Measurements from ENCODE around the gene P2RX5. TPM values are rescaled to one million over a fixed set of nuclear protein-coding genes. Genes with fewer than 3 reads are reported as not detected.

The P2RX5 gene
- total RNA-seq, 1 donor from 2014 or later, result 0.29 TPM

GRCh38 chr17:3657874-3658783 lies 37.8 kb downstream of the P2RX5 start:
- DNase-seq (ENCODE audit: low spot score), result no peak

DNA sequence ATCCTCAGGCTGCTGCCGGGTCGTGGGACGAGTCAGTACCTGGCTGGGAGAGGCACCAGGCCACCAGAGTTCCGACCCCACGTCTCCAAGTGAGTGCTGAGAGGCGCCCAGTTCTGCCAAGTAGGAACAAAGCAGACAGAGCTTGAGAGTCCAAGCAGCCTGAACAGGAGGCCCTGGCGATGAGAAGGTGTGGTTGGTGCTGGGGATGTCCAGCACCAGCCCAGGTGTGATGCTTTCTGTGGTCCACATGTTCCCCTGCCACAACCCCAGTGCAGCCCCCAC lies 38.4 kb downstream of the P2RX5 start:
- DNase-seq (ENCODE audit: low spot score), result no peak

GRCh38 chr17:3656755-3657587 lies 39.0 kb downstream of the P2RX5 start:
- no peak for DNase-seq (ENCODE audit: low spot score)

DNA sequence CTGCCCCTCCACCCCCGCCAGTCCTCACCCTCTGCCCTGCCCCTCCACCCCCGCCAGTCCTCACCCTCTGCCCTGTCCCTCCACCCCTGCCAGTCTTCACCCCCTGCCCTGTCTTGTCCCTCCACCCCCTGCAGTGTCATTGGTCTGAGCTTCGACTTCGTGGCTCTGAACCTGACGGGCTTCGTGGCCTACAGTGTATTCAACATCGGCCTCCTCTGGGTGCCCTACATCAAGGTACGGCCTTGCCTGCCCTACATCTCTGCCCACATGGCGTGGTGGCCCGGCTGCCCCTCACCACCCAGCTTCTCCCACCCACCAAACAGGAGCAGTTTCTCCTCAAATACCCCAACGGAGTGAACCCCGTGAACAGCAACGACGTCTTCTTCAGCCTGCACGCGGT lies 39.6 kb downstream of the P2RX5 start:
- no peak for DNase-seq (ENCODE audit: low spot score)

DNA sequence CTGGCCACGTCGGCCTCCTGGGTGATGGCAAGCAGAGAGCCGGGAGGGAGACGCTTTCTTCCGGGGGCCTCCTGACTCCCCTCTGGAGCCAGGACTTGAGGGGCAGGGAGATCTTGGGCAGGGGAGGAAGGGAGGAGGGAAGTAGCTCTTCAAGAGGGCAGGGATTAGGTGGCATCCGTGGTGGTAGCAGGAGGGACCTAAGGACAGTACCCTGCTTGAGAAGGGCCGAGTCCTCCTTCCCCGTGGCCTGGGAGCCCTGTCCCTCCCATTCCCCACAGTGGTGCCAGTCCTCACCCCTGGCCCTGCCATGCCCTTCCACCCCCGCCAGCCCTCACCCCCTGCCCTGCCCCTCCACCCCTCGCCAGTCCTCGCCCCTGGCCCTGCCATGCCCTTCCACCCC lies 40.2 kb downstream of the P2RX5 start:
- DNase-seq (ENCODE audit: low spot score), result no peak

GRCh38 chr17:3647769-3648555 lies 48.0 kb downstream of the P2RX5 start:
- DNase-seq (ENCODE audit: low spot score), result no peak

- no peak for DNase-seq (ENCODE audit: low spot score)
These were observed 48.7 kb downstream of the P2RX5 start for GRCh38 chr17:3647251-3647650.

DNA sequence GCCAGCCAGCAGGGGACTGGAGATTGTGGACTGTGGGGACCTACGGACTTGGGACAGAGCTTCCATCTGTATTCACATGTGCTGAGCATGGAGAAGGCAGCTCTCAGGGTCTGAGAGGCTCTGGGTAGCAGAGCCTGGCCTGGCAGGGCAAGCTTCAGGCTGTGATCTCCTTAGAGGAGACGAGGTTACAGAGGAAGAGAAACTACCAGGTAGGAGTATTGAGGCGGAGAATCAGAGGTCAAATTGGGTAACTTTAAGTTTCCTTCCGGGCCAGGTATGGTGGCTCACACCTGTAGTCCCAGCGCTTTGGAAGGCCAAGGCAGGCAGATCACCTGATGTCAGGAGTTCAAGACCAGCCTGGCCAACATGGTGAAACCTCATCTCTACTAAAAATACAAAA lies 50.6 kb downstream of the P2RX5 start:
- DNase-seq (ENCODE audit: low spot score), result no peak

- no peak for DNase-seq (ENCODE audit: low spot score)
These were observed 52.0 kb downstream of the P2RX5 start for GRCh38 chr17:3643889-3644349.

- no peak for DNase-seq (ENCODE audit: low spot score)
These were observed 54.1 kb downstream of the P2RX5 start for GRCh38 chr17:3641717-3642486.

DNA sequence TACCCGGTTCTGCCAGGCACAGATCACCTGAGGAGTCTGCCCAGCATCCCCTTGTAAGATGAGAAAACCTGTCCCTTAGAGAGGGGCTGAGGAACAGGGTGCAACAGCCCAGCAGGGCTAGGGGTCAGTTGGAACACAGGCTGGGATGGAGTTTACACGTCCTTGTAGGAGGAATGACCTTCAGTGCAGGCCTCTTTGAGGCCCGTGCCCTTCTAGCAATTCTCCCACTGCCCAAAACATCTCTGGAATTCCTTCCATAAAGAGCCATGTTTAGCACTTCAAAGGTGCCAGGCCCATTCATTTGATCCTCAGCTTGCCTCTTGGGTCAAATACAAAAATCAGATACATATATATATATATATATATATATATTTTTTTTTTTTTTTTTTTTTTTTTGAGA lies 54.9 kb downstream of the P2RX5 start:
- no peak for DNase-seq (ENCODE audit: low spot score)

DNA sequence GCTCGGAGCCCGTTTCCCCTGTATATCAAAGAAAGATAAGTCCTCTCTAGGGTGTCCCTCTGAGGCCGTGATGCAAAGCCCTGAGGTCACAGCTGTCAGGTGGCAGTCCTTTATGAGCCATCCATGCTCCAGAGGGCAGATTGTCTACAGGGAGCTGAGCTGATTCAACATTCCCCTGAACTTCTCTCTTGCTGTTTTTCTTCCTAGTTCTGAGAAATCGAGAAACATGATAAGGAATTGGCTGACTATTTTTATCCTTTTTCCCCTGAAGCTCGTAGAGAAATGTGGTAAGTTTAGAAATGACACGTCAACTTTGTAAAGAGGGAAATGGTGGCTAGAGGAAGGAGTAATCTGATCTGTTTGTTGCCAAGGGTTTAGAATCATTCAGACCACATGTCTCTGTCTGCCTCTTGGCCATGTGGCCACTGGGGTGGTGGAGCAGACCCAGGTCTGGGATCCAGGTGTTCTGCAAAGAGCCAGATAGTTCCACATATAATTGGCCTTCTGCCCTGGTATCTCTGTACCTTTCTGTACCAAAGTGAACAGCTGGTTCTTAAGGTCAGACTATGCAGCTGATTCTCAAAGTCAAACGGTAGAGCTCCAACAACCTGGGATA lies 55.9 kb downstream of the P2RX5 start:
- no peak for DNase-seq (ENCODE audit: low spot score)

- no peak for DNase-seq (ENCODE audit: low spot score)
These were observed 59.0 kb downstream of the P2RX5 start for GRCh38 chr17:3636908-3637373.

DNA sequence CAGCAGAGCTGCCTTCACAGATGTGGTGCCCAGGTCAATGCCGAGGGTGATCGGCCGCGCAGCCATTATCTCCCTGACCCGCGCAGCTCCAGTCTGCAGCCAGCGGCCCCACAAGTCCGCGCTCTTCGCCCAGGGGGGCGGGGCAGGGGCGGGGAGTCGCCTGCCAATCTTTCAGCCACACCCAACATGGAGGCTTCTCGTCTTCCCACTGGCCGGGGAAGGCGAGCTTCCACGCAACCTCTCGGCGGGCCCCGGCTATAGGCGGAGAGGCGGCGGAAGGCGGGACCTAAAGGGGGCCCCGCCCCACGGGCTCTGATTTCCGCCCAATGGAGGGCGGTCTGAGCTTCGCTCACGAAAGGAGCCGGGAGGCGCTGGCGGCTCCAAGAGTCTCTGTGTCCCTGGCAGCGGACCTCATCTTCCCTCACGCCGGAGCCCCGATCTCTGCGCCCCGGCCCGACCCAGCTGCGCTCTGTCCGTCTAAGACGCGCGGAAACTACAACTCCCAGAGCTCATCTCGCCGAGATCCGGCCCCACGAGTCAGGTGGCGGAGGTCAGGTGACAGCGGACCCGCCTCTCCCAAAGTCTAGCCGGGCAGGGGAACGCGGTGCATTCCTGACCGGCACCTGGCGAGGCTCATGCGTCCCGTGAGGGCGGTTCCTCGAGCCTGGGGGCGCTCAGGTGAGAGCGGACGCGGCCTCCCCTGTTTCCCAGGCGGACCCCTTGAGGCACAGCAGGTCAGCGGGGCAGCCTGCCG lies 59.6 kb downstream of the P2RX5 start, which contains the start of the genes CTNS and SHPK:
TSS of gene CTNS (plus strand) at position 607 of the 754 bp plus-strand sequence. CDS start 3,447 bp downstream, outside the sequence.
TSS of gene SHPK (minus strand) at position 97 of the 754 bp plus-strand sequence. CDS start at position 66, 31 bp downstream.
- DNase-seq (ENCODE audit: low spot score), result peak; percentile 98

DNA sequence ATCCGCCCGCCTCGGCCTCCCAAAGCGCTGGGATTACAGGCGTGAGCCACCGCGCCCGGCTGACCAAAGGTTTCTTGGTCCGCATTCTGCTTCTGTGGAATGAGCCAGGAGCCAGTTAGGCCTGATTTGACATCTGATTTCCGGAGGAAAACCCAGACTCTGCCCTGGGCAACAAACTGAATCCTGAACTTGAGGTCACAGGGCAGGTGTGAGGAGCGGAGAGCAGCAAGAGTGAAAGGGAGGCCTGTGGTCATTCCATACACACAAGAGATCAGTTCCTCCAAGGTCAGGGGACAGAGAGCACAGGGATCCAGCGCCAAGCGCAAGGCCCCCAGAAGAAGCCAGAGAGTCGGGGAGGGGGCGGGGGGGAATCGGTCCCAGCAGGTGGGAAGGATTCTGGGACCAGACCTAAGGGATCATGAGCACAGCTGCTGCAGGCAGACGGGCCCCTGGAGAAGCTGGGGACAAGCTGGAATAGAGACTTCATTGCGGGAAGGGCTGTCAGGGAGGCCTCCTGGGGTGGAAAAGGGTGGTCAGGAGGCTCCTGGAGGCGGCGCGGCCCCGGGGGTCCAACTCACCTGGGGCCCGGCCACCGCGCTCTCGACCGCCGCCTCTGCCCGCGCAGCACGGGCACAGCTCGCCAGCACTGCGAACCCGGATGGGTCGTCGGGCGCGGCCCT lies 60.3 kb downstream of the P2RX5 start:
- no peak for DNase-seq (ENCODE audit: low spot score)

GRCh38 chr17:3632287-3632686 lies 63.7 kb downstream of the P2RX5 start:
- DNase-seq (ENCODE audit: low spot score), result no peak

GRCh38 chr17:3630781-3631180 lies 65.2 kb downstream of the P2RX5 start:
- no peak for DNase-seq (ENCODE audit: low spot score)

DNA sequence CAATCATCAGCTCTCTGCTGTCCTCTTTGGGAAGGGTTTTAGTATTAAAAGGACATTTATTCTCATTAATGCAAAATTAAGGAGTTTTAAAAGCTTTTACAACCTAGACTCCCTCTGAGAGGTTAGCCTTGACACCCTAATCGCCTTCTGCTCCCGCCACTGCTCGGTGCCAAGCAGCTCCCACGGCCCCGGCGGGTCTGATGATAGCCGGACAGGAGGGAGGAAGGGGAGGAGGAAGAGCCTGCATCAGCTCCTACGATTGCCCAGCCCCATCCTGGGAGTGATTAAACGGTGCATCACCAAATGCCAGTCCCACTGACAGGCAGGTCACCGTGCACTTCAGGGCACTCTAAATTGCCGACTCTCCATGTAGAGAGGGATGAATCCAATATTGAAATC lies 68.2 kb downstream of the P2RX5 start:
- no peak for DNase-seq (ENCODE audit: low spot score)
